ENCODE measurements around the gene ELL2.
A peak's percentile ranks its signal among the peaks of the same experiment; 100 is the strongest.

The ELL2 gene

DNA sequence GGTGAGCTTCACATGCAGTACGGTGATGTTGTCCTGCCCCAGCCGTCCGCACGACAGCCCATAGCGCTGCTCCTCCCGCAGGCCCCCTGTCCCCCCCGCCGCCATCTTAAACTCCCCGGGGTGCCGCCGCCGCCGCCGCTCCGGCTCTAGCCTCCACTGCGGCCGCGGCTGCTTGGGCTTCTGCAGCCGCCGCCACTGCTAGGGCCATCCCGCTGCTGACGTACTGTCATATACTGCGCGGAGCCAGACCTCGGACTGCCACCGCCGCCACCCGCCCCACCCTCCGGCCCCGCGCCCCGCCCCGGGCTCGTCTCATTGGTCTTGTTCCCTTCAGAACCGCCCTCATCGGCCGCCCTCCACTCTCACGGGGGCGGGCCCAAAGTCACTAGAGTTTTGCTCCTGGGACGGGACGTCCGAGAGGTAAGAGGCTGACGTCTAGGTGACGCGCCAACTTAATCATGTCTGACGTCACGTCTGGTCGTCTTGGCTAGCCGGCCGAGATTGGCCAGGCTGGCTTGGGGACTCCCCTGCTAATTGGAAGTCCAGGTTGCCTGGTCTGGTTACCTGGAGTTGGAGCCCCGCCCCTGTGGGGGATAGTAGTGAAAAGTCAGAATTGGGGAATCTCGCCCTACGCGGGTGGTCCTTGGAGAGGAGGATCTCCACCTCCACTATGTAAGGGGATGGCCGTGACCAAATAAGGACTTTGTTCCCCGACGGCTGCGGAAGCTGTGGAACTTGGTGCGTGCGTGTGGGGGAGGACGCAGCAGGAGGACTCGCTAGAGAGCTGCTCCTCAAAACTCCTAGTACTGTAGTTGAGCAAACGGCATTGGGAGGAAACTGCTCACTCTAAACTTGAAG, at the start of gene ELL2:
Gene ELL2, minus strand, starts transcription at position 235 of the 858 bp plus-strand sequence. Its CDS starts 130 bp downstream, at position 105.
- DNase-seq, result peak; percentile 86 to 92

DNA sequence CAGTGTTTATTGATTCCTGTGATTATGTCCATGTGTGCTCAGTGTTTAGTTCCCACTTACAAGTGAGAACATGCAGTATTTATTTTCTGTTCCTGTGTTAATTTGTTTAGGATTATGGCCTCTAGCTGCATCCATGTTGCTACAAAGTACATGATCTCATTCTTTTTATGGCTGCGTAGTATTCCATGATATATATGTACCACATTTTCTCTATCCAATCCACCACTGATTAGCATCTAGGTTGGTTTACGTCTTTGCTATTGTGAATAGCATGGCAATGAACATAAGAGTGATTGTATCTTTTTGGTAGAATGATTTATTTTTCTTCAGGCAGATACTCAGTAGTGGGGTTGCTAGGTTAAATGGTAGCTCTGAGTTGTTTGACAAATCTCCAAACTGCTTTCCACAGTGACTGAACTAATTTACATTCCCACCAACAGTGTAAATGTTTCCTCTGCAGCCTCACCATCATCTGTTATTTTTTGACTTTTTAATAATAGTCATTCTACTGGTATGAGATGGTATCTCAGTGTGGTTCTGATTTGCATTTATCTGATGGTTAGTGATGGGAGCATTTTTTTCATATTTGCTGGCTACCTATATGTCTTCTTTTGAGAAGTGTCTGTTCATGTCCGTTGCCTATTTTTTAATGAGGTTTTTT, 47.5 kb upstream of the ELL2 start:
- no peak for DNase-seq

DNA sequence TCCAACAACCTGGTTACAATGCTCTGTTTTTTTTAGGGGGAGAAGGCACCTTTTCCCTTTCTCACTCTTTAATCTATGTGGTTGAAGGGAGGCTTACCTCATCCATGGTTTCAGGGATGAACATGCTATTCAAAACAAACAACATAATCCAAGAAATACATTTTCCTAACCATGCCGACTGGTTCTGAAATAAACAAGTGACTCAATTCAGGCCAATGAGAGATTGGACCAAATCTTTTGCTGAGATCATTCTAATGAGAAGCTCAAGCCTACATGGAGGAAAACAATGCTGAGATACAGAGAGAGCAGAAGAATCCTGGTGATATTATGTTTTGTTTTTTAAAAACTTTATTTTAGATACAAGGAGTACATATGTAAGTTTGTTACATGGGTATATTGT, 46.8 kb upstream of the ELL2 start:
- no peak for DNase-seq

DNA sequence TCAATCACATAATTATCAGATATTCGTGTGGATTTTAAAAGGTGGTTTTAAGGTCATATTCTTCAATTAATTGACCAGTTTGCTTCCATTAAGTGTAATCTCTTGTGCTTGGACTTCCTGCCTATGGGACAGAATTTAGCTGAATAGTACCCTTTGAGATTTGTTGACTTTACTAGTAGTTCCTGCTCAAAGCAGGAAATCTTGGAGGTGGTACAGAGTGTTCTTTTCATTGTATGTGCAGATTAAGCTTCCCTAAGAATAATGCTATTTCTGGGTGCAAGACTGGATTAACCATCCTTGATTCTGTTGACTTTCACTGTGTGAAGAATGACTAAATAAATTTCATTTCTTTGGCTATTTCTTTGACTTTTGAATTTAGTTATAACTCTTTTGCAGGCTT, 45.4 kb upstream of the ELL2 start:
- no peak for DNase-seq

DNA sequence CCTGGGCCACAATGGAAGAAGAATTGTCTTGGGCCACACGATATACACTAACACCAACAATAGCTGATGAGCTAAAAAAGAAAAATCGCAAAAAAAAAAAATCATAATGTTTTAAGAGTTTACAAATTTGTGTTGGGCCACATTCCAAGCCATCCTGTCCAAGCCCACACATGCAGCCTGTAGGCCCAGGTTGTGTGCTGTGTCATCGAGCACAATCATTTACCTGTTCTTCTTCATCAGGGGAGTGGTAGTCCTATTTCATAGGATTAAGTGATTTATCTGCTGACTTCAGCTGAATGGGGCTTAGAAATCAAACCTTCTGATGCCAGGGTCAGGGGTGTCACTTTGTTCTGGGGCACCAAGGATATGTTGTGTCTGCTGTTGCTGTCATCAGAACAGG, 44.6 kb upstream of the ELL2 start:
- no peak for DNase-seq

DNA sequence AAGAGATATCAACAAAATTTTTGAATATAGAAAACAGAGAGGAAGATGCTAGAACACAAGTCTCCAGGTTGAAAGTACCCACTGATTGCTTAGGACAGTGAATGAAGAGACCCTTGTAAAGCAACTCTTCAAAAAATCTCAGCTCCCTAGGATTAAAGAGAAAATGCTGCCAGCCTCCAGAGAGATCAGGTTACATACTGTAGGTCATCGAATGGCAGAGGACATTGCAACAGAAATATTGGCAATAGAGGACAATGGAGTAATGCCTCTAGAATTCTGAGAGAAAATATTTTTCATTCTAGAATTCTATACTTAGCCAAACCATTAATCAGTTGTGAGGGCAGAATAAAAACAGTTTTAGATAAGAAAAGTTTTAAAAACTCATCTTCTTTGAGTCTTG, 43.1 kb upstream of the ELL2 start:
- DNase-seq, result no peak

DNA sequence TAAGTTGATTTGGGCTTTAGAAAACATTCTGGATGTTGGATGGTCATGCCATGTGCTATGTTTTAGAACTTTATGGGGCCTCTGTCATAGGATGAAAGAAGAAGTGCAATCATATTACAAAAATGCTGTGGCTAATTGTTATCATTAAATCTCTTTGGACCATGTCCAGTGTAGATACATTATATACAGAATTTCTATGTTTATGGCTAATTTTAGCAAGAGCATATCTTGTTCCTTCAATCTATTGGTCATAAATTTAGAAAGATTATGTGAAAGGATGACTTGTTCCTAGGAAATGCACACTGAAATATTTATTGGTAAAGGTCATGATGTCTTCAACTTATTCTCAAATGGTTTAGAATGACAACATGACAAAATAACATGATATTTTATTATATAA, 42.4 kb upstream of the ELL2 start:
- no peak for DNase-seq

DNA sequence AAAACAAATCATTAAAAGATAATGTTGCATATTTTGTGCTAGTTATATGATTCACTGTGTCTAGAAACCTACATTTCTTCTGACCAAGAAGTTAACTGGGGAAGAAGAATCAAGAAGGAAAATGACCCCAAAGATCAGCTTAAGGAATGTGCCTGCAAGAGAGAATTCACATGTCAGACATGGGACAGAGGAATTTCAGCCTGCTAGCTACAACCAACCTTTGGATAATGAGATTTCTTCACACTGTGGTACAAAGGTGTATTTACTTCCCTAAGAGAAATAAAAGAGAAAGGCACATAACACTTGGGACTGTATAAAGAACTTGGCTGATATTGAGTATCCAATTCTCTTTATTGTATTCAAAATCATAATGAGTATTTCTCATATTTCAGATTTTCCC, 39.6 kb upstream of the ELL2 start:
- DNase-seq, result no peak

DNA sequence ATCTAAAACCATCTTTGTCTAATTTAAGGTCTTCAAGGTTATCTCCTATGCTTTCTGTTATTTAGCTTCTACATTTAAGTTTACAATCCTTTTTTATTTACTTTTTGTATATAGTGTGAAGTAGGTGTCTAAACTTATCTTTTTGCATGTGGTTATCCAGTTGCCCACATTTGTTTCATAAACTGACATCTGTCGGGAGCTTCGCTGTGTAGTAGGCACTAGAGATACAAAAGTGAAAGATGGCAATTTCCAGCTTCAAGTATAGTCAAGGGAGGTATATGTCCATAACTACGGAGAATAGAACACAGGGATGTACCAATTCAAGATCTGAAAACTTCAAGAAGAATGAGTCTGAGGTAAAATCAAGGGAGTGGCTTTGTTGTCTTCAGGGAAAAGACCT, 38.7 kb upstream of the ELL2 start:
- no peak for DNase-seq

DNA sequence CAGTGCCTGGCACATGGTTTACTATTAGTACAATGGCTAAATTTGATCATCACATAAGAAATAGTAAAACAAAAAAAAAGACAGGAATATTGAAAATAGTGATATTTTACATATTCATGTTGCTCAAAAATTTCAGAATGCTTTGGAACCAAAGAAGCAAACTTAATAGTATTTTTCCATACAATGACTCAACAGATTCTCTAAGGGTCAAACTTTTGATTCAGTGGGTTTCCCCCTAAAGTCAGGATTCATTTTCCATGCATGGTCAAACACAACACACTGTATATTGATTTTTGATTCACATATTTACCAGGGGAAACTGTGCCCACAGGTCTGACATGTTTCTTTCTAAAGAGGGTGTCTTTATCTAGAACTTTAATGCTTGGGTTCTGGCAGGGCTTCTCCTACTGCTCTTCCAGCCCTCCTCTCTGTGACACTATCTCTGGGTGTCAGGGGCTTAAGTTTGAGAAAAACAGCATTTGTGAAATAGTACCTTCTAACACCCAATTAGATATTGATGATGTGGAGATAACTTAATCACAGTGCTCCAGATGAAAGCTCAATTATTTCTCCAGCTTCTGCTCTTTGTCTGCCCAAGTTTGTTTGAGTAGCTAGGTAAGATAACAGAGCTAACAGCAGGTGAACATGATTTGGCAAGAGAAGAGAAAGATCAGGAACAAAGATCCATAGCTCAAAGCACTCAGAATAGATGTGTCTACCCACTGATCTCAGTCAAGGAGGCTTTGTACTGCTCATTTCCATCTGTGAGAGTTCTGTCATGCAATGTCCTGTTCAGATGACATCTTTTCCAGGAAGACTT, 35.5 kb upstream of the ELL2 start:
- no peak for DNase-seq

DNA sequence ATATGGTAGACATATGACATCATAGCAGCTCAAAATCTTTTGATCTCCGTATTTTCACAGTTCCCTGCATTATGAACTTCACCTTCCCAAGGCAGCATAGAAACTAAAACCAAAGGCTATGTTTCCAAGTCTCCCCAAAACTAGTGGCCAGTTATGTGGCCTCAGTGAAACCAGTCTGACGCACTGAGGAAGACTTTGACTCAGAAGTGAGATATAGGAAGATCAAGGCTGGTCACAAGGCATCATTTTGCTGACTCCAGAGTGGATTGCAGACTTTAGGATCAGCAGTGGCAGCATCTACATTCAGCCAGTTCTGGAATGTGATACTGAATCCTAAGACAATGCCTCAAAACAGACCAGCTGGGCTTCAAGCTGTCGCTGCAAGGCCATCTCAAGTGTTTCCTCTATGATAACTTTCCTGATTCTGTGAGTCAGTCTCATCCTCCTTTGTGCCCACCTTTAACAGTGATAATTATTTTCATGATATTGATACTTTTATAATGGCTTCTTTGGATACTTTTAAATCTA, 34.4 kb upstream of the ELL2 start:
- DNase-seq, result no peak

DNA sequence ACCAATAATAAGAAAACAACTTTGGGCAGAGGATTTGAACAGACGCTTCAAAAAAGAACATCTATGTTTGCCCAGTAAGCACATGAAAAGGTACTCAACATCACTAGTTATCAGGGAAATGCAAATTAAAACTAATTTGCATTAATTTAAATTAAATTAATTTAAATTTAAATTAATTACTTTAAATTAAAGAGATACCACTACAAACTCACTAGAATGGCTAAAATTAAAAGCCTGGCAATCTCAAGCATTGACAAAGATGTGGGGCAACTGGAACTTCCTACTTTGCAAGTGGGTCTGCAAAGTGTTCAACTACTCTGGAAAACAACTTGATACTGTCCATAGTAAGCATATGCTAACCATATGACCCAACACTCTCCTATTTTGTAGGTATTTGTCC, 32.1 kb upstream of the ELL2 start:
- no peak for DNase-seq

DNA sequence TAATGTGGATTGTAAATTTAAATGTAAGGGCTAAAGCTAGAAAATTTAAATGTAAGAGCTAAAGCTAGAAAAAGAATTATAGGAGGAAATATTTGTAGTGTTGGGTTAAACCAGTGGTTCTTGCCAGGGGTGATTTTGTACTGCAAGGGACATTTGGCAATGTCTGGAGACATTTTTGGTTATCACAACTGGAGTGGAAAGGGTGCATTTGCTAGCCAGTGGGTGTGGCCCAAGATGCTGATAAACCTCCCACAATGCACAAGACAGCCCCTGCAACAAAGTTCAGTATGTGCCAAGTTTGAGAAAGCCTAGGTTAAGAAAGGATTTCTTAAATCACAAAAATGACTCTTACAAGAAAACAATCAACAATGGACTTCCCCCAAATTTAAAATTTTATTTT, 31.6 kb upstream of the ELL2 start:
- no peak for DNase-seq

DNA sequence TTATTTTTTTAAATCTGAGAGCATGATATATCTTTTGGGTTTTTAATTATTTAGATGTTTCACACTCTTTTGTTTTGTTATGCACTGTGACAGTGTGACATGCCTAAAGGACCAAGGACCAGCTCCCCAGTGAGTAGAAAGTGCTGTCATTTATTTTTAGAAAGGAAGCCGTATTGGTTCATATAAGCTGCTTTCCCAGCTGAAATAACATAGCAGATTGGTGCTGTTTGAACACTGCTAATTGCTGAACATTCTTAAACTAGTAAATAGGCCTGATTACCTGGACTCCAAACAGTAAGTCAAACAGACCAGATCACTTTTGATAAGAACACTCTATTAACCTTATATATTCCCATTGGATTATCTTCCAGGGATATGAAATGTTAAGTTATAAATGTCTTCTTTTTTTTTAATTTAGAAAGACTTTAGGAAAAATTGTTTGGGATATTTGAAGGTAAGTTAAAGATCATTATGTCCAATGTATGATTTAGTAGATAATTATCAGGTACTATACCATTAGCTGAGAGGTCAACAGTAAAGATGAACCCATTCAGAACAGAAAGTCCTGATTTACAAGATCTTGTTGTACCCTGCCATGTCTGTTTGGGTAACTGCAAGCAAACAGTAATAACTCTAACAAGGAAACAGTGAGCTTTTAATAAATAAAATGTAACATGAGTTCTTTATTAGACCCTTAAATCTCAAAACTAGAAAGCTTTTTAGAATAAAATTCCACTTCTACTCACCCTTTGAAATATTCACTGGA, 27.8 kb upstream of the ELL2 start:
- DNase-seq, result no peak

DNA sequence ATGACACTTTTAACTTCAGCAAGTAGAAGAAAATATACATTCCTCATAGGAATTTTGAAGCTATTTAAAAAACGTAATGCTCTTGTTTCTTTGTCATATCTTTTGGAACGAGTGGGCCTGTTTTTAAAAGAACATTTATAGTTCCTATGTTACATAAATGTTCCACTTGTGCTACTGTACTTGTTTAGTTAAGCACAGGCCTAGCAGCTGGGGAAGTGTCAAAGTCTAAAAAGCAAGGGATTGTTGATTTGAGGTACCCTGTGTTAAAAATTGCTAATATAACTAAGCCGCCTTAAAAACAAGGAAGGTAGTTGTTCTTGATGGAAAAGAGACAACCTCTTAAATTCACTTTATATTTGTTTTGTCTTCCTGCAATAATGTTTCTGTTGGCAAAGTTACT, 27.2 kb upstream of the ELL2 start:
- no peak for DNase-seq

DNA sequence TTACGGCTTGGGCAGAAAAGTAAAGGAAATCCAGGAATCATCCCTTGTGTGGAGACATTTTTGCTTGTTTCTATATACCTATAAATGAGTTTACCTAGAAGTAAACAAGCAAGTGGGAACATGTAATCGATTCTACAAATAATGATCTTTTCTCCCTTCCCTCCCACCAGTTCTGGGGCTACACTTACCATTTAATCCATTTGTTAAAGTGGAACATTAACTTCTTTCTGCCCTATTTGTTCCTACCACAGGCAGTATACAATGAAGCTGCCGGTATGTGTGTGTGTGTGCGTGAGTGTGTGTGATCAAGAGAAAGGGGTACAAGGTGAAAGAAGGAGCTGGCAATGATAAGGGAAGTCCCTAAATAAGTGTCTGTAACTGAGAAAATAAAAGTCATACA, 26.4 kb upstream of the ELL2 start:
- no peak for DNase-seq

DNA sequence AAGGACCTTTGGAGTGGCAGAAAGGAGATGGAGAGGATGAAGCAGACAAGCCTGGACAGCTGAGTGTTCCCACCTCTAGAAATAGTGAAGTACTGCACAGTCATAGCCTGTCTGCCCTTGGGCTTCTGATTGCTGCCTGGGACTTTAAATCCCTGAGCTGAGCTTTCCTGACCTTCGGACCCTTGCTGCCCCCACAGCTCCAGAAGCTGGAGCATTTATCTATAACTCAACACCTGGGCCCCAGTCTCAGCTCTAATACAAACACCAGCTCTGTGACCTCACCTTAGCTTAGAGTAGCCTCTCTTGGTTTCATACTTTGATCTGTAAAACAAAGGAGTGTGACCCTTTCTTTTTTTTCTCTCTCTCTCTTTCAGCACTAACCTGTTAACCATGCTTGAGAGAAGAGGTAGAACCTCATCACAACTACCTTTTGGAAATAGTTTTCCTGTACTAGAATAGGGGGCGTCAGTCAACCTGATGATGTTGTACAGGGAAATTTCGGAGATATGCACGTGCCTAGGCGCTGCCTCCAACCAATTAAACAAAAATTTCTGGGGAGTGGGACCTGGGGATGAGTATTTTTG, 25.4 kb upstream of the ELL2 start:
- no peak for DNase-seq

DNA sequence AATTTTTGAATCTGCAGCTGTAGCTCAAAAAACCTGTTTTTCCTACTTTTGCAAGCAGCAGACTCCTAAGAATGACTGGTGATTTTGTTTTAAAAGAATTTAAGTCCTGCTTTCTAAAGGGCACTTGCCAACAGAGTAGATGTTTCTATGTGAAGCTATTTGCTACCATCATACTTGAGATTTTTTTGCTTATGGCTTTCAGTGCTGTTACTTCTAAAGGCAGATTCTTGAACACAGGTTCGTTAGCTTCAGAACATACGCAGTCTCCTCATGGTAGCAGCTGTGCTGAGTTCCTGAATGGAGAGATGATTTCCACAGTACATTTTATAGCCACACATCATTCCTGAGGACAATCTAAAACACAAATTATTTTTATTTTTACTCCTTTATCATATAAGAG, 24.4 kb upstream of the ELL2 start:
- DNase-seq, result no peak

DNA sequence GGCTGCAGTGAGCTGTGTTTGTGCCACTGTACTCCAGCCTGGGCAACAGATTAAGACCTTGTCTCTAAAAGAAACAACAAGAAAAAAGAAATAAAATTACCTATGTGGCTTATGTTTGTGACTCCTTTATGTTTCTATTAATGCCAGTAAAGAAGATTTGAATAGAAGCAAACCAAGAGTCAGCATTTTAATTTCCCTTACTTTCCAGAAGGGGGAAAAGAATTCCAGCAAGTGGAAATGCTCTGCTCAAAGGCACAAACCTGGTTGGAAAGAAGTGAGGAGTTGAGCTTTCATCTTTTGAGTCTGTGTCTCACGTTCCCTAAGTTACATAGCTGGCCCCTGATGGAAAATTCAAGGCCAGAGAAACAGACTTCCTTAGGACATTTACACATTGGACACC, 23.6 kb upstream of the ELL2 start:
- no peak for DNase-seq

DNA sequence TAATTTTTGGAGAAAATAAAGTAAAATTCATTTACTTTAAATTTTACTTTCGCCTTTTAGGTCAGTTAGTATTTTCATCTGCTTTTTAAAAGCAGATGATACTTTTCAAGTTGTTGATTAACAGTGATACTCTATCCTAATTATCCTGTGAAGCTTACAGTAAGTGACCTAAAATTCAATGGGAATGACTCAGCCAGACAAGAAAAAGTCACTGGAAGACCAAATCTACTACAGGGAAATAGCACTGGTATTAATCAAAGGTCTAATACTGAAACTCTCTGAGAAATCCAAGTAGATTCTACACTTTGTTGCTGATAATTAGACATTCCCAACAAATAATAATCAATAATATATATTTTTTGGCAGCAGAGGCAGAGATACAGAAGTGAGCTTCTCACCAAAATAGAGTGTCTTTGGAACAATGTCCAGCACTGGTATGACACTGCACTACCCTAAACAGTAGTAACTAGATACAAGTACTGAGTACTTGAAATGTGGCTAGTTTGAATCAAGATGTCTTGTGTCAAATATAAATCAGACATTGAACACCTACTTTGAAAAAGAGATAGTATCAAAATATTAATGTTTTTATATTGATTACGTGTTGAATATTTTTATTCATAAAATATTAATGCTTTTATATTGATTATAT, 22.8 kb upstream of the ELL2 start:
- no peak for DNase-seq

DNA sequence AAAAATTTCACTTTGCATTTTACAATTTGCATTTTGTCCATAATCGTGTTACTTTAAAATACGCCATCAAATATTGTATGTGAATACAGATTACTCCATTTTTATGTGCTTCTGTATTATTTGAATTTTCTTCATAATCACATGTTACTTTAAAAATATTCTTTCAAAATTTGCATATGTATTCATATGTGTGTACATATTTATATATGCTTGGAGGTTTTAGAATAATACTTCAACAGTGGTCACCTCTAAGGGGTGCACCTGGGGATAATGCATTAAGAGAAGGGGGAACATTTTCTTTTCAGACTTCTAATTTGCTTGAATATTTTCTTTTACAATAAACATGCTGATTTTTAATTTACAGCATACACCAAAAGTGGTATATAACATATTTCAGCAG, 21.9 kb upstream of the ELL2 start:
- DNase-seq, result no peak

DNA sequence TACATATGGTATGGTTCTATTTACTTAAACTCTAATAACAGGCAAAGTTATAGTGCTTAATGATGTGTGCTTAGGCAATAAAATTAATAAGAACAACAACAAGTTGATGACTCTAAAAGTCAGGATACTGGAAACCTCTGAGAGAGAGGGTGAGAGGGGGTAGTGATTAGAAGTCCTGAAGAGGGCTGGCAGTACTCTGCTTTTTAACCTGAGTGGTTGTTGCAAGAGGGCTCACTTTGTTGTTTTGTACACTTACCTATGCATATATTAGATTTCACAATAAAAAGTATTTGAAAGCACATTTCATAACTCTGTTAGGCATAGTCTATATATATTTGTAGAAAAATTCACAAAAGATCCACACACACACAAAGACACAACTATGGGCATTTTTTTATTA, 21.4 kb upstream of the ELL2 start:
- no peak for DNase-seq
